ENCODE measurements around the gene CMPK2.

CMPK2 gene

GRCh38 chr2:6887751-6888192 lies 22.1 kb upstream of the CMPK2 start (continued):
- TF ChIP-seq PRDM4 (tag by site-specific recombination; IDR thresholded peaks at IDR 0.05) (no peak), PRDM2 (tag by site-specific recombination; IDR thresholded peaks at IDR 0.05; ENCODE audit: borderline replicate concordance) (no peak), TSHZ1 (tag by site-specific recombination; IDR thresholded peaks at IDR 0.05; ENCODE audit: borderline replicate concordance) (no peak), ZNF707 (tag by site-specific recombination; IDR thresholded peaks at IDR 0.05) (no peak), ZNF266 (tag by site-specific recombination; IDR thresholded peaks at IDR 0.05; ENCODE audit: low read depth) (no peak), GLIS2 (tag by site-specific recombination; IDR thresholded peaks at IDR 0.05) (no peak)

- CTCF ChIA-PET = no interaction called here
- H3K36me3 ChIP-seq (ENCODE audit: control insufficient read depth in 2 of 2, insufficient read depth in 1 of 2, low read length in 2 of 2) = no peaks in the 10 kb centered on the region
- no peak overlapping the region for H3K27ac ChIP-seq (ENCODE audit: extremely low read depth, low read depth, low read length)
- no peaks in the 10 kb centered on the region for H3K9me3 ChIP-seq (ENCODE audit: control insufficient read depth, insufficient read depth, low read depth, low read length)
- POLR2A ChIA-PET = no interaction called here
- no peaks in the 10 kb centered on the region for H3K4me1 ChIP-seq (ENCODE audit: control insufficient read depth, insufficient read depth, low read length)
- no peak overlapping the region for H3K4me3 ChIP-seq (ENCODE audit: low read depth, low read length)
- no peak for TF ChIP-seq ZNF146 (tag by site-specific recombination; IDR thresholded peaks at IDR 0.05)
- TF ChIP-seq ZNF837 (tag by site-specific recombination; IDR thresholded peaks at IDR 0.05) = no peak
- TF ChIP-seq ZNF654 (tag by site-specific recombination; IDR thresholded peaks at IDR 0.05; ENCODE audit: low read depth) = no peak
- TF ChIP-seq ZNF112 (tag by site-specific recombination; IDR thresholded peaks at IDR 0.05) = no peak
- no peak for TF ChIP-seq ZBTB8A (tag by site-specific recombination; IDR thresholded peaks at IDR 0.05)
- no peak for TF ChIP-seq ZNF366 (tag by site-specific recombination; conservative IDR thresholded peaks at IDR 0.05)
- no peak for TF ChIP-seq ZNF354C (tag by site-specific recombination; IDR thresholded peaks at IDR 0.05; ENCODE audit: borderline replicate concordance, low read depth)
- TF ChIP-seq ZNF626 (tag by site-specific recombination; IDR thresholded peaks at IDR 0.05) = no peak
- TF ChIP-seq, protein P1, sequence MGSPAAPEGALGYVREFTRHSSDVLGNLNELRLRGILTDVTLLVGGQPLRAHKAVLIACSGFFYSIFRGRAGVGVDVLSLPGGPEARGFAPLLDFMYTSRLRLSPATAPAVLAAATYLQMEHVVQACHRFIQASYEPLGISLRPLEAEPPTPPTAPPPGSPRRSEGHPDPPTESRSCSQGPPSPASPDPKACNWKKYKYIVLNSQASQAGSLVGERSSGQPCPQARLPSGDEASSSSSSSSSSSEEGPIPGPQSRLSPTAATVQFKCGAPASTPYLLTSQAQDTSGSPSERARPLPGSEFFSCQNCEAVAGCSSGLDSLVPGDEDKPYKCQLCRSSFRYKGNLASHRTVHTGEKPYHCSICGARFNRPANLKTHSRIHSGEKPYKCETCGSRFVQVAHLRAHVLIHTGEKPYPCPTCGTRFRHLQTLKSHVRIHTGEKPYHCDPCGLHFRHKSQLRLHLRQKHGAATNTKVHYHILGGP (tag by site-specific recombination; IDR thresholded peaks at IDR 0.05) = no peak
- TF ChIP-seq ZSCAN5A (tag by site-specific recombination; IDR thresholded peaks at IDR 0.05) = no peak
- no peak for TF ChIP-seq ZNF324 (tag by site-specific recombination; IDR thresholded peaks at IDR 0.05)
- TF ChIP-seq OSR2 (tag by site-specific recombination; IDR thresholded peaks at IDR 0.05) = no peak
Measured at GRCh38 chr2:6885968-6886367, 20.3 kb upstream of the CMPK2 start.

All from HEK293 (cell line).